ENCODE measurements around the gene DPM1.

The DPM1 gene

DNA sequence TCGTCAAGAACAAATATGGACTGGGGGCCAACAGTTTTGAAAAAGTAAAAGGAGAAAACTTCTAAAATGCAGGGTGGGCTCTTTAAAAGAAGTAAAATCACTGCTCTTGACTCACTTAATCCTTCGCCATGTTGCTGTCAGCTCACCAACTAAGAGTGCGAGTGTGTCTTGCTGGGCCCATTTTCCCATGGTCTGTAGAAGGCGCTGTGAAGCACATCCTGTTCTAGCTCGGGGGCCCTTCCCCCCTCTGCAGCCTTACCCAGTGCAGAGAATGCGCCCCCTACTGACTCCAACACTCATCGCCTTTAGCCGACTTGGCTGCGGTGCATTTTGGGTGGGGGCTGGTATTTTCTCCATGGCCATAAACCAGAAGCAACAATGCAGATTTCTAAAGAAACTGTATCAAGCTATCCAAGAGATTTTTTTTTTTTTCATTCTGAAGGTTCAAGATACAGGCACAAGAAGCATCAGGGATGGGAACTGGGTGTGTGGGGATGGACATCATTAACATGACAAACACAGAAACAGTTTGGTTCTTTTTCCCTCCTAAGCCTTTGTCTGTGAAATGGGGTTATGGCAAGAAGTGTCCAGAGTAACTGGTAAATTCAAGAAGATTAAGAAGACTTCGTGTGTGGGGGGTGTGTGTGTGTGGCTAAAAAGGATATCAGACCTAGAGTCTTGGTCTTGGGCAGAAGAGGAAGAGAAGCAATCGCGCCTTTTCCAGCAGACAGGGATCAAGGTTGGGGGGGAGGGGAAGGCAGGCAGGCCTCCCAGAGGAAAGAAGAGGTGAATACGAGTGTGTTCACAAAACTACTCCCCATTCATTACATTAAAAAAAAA is 28.8 kb downstream of the DPM1 start:
- DNase-seq, result peak; percentile 92

DNA sequence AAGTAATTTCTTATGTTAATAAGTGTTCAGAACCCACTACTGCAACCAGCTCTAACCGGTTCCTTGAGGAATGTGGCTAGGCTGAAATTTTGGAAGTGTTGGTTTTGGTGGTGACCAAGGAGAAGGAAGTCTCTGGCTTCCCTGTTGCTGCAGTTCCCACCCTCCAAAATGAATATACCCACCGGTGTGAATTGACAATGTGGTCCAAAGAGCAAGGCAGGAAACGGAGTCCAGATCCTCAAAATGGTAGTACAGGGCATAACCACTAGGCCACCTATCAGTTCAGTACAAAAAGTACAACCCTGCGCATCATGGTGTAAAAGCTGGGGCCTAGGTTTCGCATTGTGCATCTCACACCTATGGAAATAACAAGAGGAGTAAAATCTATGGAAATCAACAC is 29.9 kb downstream of the DPM1 start:
- no peak for DNase-seq

DNA sequence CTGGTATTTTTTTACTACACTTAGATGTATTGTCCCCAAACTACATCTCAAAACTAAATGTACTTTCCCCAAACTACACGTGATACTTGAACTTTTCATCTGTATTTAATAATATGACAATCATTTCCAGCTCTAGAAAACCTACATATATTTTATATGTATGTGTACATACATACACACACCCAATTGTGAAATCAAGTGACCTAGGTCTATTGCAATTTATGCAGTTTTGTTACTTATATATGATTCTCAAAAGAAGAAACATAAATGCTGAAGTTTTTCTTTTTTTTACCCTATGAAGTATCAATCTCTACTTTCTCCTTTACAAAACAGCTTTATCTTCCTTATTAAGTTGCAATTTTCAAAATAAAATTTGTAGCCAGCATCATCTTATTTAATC is 31.8 kb downstream of the DPM1 start:
- no peak for DNase-seq

- no peak for DNase-seq
These were observed 33.9 kb downstream of the DPM1 start for GRCh38 chr20:50924261-50924920.

DNA sequence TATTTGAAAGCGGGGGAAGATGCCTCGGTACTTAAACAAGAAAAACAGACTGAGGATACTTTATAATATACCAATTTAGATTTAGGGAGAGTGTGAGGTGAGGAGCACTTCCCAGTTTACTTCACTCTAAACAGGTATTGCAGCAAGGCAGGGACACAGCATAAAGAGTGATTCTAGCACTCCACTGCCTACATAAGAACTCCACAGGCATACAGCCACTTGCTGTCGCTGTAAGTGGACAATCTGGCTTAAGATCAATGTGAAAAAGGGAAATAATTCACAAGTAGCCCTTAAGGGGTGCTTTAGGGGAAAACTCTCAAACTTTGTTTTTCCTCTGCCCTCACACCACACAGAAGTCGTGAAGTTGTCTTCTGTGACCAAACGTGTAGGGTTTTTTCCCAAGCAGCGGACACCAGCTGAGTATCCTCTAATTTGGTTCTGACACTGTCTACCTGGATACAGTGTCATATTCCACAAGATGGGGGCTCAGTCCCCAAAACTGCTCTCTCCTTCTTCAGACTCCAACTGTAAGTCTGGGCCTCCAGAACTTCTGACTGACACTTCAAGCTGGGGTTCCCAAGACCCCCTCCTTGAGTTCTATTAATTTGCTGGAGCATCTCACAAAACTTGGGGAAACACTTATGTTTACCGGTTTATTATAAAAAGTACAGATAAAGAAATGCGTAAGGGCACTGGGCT is 36.4 kb downstream of the DPM1 start:
- no peak for DNase-seq

- DNase-seq, result no peak
These were observed 37.3 kb downstream of the DPM1 start for GRCh38 chr20:50920997-50921396.

DNA sequence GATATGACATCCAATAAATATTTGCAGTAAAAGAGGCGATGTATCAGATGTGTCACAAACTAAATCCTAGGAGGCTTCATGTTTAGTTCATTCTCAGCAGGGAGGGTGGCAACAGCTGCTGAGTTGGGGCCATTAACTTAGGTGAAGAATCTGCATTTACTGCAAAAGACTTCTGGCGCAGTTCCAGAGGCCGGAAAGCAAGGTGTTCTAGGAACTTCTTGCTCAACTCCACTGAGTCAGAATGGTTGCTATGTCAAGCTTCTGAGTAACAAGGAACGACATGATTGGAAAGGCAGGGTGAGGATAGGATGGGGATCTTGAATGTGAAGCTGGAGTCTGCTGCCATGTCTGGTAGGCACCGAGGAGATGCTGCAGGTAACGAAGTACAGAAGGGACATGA is 38.8 kb downstream of the DPM1 start:
- DNase-seq, result no peak

GRCh38 chr20:50918403-50918802 is 39.9 kb downstream of the DPM1 start:
- no peak for DNase-seq

DNA sequence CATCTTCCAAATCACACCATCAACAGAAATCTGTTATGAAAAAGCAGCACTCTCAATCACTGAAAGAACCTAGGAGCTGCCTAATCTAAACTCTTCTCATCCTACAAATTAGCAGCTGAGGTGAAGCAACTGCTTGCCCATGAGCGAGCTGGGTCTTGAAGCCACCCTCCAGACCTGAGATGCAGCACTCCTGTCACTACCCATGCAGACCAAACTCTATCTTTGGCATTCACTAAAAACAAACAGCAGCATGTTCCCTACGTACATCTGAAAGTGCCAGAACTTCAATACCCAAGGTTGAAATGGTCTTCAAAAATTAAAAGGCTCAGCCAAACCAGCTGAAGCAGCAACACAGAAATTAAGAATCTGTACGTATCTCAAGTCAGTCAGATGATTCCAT is 41.4 kb downstream of the DPM1 start:
- no peak for DNase-seq

GRCh38 chr20:50916257-50916656 is 42.1 kb downstream of the DPM1 start:
- no peak for DNase-seq

DNA sequence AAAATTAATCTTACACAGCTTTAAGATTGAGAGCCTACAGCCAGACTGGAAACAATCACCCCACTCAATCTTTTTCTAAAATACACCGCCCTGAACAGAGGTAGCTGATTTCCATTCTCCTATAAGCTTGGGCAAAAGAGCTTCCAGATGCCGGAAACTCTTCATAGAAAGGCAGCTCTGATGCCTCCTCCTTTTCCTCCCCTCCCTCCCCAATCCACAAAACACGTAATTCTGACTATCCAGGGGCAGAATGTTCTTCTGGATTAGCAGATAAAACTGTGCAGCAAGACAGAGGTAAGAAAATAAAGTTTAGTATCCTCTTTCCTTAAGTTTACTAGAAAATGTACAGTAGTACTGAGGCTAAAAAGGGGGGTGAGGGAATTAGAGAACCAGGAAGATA is 42.9 kb downstream of the DPM1 start:
- DNase-seq, result no peak

DNA sequence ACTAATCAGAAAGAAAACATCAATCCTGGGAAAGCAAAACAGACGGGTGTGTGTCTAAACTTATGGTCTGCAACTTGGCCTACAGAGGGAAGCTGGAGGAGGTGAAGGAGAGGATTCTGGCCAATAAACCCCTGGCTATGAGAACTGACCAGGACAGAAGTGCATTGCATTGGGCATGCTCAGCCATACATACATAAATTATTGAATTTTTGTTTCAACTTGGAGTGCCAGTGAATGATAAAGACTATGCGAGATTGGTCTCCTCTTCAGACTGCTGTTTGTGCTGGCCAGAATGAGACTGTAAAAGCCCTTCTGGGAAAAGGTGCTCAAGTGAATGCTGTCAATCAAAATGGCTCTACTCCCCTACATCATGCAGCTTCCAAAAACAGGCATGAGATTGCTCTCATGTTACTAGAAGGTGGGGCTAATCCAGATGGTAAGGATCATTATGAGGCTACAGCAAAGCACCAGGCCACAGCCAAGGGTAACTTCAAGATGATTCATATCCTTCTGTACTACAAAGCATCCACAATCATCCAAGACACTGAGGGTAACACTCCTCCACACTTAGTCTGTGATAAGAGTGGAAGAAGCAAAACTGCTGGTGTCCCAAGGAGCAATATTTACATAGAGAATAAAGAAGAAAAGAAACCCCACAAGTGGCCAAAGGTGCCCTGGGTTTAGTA is 44.5 kb downstream of the DPM1 start:
- no peak for DNase-seq

DNA sequence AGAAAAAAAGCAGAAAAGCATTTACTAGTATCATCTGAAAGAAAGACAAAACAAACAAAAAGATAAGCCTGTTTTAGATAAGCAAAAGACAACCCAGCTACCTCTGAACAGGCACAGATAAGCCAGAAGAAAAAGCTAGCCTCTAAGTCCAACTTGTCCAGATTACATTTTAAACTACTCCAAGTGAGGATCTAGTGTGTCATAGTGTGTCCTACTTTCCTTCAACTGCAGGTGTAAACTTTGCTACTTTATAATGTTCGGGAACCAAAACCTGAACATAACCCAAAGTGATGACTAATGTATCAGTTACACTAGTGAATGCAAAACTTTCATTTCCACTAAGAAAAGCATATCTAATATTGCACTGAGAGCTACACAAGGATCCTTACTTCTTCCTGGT is 46.6 kb downstream of the DPM1 start:
- DNase-seq, result no peak

DNA sequence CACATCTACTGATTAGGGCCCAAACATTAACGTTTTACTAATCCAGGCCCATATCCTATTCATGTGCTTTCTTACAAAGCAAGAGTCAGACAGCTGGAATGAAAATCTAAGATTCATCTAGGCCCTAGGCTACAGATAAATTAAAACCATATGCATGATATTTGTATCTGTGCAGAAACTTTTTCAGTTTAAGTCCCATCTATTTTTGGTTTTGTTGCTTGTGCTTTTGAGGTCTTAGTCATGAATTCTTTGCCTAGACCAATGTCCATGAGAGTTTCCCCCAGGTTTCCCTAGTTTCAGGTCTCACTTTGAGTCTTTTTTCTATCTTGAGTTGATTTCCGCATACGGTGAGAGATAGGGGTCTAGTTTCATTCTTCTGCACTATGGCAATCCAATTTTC is 47.3 kb downstream of the DPM1 start:
- no peak for DNase-seq

DNA sequence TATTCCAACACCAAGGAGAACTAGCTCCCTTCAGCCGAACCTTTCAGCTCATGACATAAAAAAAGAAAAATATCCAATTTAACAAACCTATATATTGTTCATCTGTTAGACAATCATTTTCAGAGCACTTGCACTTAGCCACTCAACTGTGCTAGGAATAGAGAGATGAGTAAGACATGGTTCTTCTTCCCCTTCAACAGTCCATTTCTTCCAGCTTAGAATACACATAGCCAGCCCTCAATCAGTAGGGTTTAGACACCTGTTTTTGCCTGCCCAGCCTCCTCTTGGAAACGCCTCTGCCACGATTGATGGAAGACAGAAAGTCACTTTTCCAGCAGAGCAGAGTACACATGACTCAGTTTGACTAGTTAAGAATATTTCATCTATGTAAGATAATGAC is 48.9 kb downstream of the DPM1 start:
- DNase-seq, result no peak

DNA sequence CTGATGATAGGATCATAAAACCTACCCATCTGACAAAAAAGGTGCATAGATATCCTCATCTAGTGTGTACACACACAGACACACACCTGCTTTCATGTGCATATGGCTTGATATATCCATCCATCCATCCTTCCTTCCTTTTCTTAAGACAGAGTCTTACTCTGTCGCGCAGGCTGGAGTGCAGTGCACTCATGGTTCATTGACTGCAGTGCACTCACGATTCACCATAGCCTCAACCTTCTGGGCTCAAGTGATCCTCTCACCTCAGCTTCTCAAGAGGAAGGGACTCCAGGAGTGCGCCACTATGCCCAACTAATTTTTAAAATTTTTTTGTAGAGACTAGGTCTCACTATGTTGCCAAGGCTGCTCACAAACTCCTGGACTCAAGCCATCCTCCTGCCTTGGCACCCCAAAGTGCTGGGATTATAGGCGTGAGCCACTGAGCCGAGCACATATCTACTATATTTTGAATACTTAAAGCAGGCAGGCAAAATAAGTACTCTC is 54.2 kb downstream of the DPM1 start:
- DNase-seq, result no peak

DNA sequence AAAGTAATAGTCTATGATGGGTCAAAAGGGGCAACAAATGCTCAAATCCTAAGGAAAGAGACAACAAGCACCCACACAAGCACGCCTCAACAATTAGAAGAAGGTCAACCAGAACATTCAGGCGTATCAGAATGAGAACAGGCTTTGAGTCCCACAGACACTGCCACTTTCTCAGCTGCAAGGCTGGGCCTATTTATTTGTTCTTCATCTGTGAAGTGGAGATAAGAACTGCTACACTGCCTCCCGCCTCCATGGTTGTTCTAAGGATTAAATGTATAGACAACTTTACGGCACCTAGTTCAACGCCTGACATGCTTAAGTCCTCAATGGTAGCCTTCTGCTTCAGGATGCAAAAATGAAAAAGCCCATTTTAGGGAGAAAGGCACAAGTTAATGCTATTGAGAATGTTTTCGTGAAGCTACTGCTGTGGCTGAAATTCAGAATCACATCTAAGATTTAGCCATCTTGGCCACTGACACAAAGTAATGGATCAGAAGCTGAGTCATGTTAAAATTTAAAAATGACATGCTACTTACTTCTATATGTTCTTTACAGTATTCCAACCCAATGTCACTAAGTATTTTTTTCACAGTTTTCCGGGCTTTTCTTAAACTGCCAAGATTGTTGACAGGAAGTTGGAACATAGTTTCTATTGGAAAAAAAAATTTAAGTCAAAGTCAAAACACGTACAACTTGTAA is 54.8 kb downstream of the DPM1 start:
- no peak for DNase-seq

DNA sequence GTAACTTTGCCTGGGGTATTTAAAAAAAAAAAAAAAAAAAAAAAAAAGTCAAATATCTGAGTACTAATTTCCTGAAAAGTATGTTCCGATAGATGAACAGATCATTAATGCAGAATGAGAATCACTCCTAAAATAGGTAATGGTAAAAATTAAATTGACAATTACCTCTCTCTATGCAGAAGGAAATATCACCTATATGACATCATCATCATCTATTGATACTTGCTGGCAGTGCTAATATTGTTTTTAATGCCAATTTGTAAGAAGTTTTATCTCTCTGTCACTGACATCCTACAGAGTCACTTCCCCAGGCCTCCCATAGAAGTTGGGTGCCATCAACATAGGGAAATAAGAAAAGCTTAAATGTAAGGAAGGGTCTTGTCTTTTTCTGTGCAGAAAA is 57.0 kb downstream of the DPM1 start:
- DNase-seq, result no peak

- DNase-seq, result no peak
These were observed 58.1 kb downstream of the DPM1 start for GRCh38 chr20:50900261-50900660.

- DNase-seq, result no peak
These were observed 59.9 kb downstream of the DPM1 start for GRCh38 chr20:50898475-50898874.

DNA sequence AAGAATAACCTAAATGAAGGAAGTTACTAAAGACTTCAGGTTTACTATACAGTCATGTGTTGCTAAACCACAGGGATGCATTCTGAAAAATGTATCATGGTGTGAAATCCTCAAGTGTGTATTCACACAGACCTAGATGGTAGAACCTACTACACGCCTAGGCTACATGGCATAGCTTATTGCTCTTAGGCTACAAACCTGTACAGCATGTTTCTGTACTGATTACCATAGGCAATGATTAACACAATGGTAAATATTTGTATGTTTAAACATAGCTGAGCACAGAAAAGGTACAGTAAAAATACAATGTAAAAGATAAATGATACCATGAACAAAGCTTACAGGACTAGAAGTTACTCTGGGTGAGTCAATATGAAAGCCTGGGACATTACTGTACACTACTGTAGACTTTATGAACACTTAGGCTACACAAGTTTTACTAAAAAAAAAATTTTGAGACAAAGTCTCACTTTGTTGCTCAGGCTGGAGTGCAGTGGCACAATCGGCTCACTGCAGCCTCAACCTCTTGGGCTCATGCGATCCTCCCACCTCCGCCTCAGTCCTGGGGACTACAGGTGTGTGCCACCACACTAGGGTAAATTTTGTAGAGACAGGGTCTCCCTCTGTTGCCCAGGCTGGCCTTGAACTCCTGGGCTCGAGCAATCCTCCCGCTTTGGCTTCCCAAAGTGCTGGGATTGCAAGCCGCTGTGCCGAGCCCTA is 63.1 kb downstream of the DPM1 start:
- DNase-seq, result no peak

GRCh38 chr20:50893620-50894019 is 64.7 kb downstream of the DPM1 start:
- DNase-seq, result no peak
